GM12878 (cell line): ENCODE measurements around the gene ARAP1. TPM values are rescaled to one million over a fixed set of nuclear protein-coding genes. Genes with fewer than 3 reads are reported as not detected.

Source experiments
- ATF2 ChIP-seq: IDR thresholded peaks from 2 replicates; pipeline ENCODE4 v1.6.1; 2012; ENCODE audit warnings: low read length, inconsistent platforms
- BCLAF1 ChIP-seq: fragments of 450-650 bp; IDR thresholded peaks from 2 replicates; pipeline ENCODE4 v1.6.1; 2017; ENCODE audit warnings: antibody characterized with exemption, mild to moderate bottlenecking, moderate library complexity
- CREM ChIP-seq: IDR thresholded peaks from 2 replicates; pipeline ENCODE4 v1.6.1; 2014; ENCODE audit warnings: antibody characterized with exemption, low read depth
- HCFC1 ChIP-seq: fragments of 150-350 bp; IDR thresholded peaks from 2 replicates; pipeline ENCODE4 v1.6.1; 2014; ENCODE audit warnings: low read length
- PAX8 ChIP-seq: fragments of 450-650 bp; IDR thresholded peaks from 2 replicates; pipeline ENCODE4 v1.6.1; 2017; ENCODE audit warnings: mild to moderate bottlenecking, moderate library complexity
- RAD21 ChIP-seq: IDR thresholded peaks from 2 replicates; pipeline ENCODE4 v1.6.1; 2011; ENCODE audit warnings: mild to moderate bottlenecking, low read depth, low read length, moderate library complexity; ENCODE audit not compliant: insufficient read depth
- RB1 ChIP-seq: fragments of 450-650 bp; formaldehyde crosslinking; IDR thresholded peaks from 2 replicates; pipeline ENCODE4 v1.6.1; 2017; ENCODE audit warnings: mild to moderate bottlenecking, borderline replicate concordance
- WRNIP1 ChIP-seq: IDR thresholded peaks from 2 replicates; pipeline ENCODE4 v1.6.1; 2011; ENCODE audit warnings: low read depth, low read length, improper control_type of control experiment, borderline replicate concordance
- YY1 ChIP-seq: IDR thresholded peaks from 2 replicates; pipeline ENCODE4 v1.6.1; 2011; ENCODE audit warnings: low read depth, mild to moderate bottlenecking, low read length
- polyA plus RNA-seq, 11 experiments: library from polyadenylated mRNA; depleted of rRNA in 4 of 11; unstranded in 6 of 11; stranded (reverse) in 5 of 11; fragments of >200 nt; fragmentation: Nextera tagmentation in 4 of 11; fragmentation: Illumina TruSeq in 1 of 11; extraction: Ambion mirVana in 4 of 11; extraction: Trizol in 1 of 11; gene quantifications; 1 replicate in 1 of 11; 2 replicates in 10 of 11; pipeline versions ENCODE4 v1.2.1 to v1.2.3, GENCODE V29; 2011 to 2016; ENCODE audit warnings: inconsistent platforms in 2 of 11, missing spikeins in 2 of 11, low read depth in 1 of 11
- total RNA-seq, 4 experiments: library from RNA; depleted of rRNA in 3 of 4; stranded (reverse); fragments of >200 nt in 3 of 4; fragmentation: Illumina TruSeq in 1 of 4; extraction: Trizol in 1 of 4; gene quantifications; 2 replicates each; pipeline versions ENCODE4 v1.2.1 to v1.2.3, GENCODE V29; 2013 to 2021
- TF ChIP-seq, protein P1 (sequence below): fragments of 450-650 bp; formaldehyde crosslinking; IDR thresholded peaks from 2 replicates; pipeline ENCODE4 v1.4.0; 2020; ENCODE audit warnings: mild to moderate bottlenecking, moderate library complexity

ARAP1 gene
- total and polyA plus RNA-seq, 10 of the 15 experiments (the other 5 are each of a cell fraction or from before 2014, with no cell fraction given), result 0.55 to 102 (median 51.0) TPM

DNA sequence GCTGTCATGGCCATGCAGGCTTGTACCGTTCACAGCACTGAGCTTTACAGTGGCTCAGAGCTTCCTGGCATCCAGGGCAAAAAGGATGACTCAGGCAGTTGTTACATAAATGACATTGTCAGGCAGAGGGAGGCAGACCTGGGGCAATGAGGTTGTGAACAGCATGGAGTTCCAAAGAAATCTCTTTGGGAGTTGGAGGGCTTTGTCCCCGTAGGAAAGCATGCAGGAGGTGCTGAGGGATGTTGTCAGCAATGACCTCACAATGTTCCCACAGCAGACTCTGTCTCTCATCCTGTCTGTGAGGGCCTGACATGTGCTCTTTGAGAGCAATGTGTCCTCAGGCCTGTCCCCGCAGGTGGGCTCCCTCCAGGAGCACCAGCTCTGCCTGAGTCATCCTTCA is 52.1 kb downstream of the ARAP1 start (continued):
- TF ChIP-seq ATF2 (no peak), YY1 (no peak), RB1 (no peak), WRNIP1 (no peak), BCLAF1 (no peak), PAX8 (no peak), CREM (no peak), RAD21 (no peak), HCFC1 (no peak)
- TF ChIP-seq, protein P1, sequence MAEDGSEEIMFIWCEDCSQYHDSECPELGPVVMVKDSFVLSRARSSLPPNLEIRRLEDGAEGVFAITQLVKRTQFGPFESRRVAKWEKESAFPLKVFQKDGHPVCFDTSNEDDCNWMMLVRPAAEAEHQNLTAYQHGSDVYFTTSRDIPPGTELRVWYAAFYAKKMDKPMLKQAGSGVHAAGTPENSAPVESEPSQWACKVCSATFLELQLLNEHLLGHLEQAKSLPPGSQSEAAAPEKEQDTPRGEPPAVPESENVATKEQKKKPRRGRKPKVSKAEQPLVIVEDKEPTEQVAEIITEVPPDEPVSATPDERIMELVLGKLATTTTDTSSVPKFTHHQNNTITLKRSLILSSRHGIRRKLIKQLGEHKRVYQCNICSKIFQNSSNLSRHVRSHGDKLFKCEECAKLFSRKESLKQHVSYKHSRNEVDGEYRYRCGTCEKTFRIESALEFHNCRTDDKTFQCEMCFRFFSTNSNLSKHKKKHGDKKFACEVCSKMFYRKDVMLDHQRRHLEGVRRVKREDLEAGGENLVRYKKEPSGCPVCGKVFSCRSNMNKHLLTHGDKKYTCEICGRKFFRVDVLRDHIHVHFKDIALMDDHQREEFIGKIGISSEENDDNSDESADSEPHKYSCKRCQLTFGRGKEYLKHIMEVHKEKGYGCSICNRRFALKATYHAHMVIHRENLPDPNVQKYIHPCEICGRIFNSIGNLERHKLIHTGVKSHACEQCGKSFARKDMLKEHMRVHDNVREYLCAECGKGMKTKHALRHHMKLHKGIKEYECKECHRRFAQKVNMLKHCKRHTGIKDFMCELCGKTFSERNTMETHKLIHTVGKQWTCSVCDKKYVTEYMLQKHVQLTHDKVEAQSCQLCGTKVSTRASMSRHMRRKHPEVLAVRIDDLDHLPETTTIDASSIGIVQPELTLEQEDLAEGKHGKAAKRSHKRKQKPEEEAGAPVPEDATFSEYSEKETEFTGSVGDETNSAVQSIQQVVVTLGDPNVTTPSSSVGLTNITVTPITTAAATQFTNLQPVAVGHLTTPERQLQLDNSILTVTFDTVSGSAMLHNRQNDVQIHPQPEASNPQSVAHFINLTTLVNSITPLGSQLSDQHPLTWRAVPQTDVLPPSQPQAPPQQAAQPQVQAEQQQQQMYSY (CRISPR knock-in tag), result no peak
